Astrocyte (in vitro differentiated cells and primary cell): ENCODE data around the gene COL12A1. TPM values are rescaled to one million over a fixed set of nuclear protein-coding genes. Genes with fewer than 3 reads are reported as not detected.
A peak's percentile ranks its signal among the peaks of the same experiment; 100 is the strongest.

Experiments used
- DNase-seq: peaks from one replicate; pipeline ENCODE4 v3.0.0-alpha.2; 2010; ENCODE audit warnings: low read depth
- FAIRE-seq: peaks from 2 replicates; lab custom pipeline; 2011; peaks lifted over from hg19 to GRCh38; lab: Jason Lieb, UNC
- H2AFZ ChIP-seq: 2 replicates; pipeline ENCODE4 v1.6.0; 2012; ENCODE audit warnings: low read depth, low read length, inconsistent platforms
- H3K27ac ChIP-seq: 2 replicates; pipeline ENCODE4 v1.5.1; 2011; ENCODE audit warnings: low read depth, low read length, inconsistent platforms
- H3K27me3 ChIP-seq: 2 replicates; pipeline ENCODE4 v1.6.0; 2011; ENCODE audit warnings: low read length, inconsistent platforms; ENCODE audit not compliant: insufficient read depth
- H3K36me3 ChIP-seq: 2 replicates; pipeline ENCODE4 v1.5.1; 2011; ENCODE audit warnings: low read length, inconsistent platforms; ENCODE audit not compliant: insufficient read depth
- H3K4me1 ChIP-seq: 2 replicates; pipeline ENCODE4 v1.5.1; 2011; ENCODE audit warnings: low read length, inconsistent platforms; ENCODE audit not compliant: insufficient read depth
- H3K4me2 ChIP-seq: 2 replicates; pipeline ENCODE4 v1.6.0; 2012; ENCODE audit warnings: low read length, inconsistent platforms
- H3K4me3 ChIP-seq: 2 replicates; pipeline ENCODE4 v1.5.1; 2011; ENCODE audit warnings: low read depth, mild to moderate bottlenecking, low read length, inconsistent platforms; ENCODE audit not compliant: insufficient read depth
- H3K79me2 ChIP-seq: 2 replicates; pipeline ENCODE4 v1.6.0; 2012; ENCODE audit warnings: mild to moderate bottlenecking, low read length, inconsistent platforms; ENCODE audit not compliant: insufficient read depth
- H3K9ac ChIP-seq: 2 replicates; pipeline ENCODE4 v1.6.0; 2012; ENCODE audit warnings: mild to moderate bottlenecking, low read length, inconsistent platforms
- H3K9me3 ChIP-seq: 2 replicates; pipeline ENCODE4 v1.5.1; 2012; ENCODE audit warnings: low read depth, mild to moderate bottlenecking, low read length, inconsistent platforms; ENCODE audit not compliant: insufficient read depth
- H4K20me1 ChIP-seq: 2 replicates; pipeline ENCODE4 v1.6.0; 2012; ENCODE audit warnings: low read length, inconsistent platforms; ENCODE audit not compliant: insufficient read depth
- H3K27ac Mint-ChIP-seq: one replicate; pipeline ENCODE4 v1.8.0; 2021; ENCODE audit warnings: mild to moderate bottlenecking, mixed read lengths; ENCODE audit not compliant: unreplicated experiment
- H3K27me3 Mint-ChIP-seq: one replicate; pipeline ENCODE4 v1.8.0; 2021; ENCODE audit warnings: low read depth, mixed read lengths; ENCODE audit not compliant: unreplicated experiment
- H3K36me3 Mint-ChIP-seq: one replicate; pipeline ENCODE4 v1.8.0; 2021; ENCODE audit warnings: low read depth, mixed read lengths; ENCODE audit not compliant: unreplicated experiment
- H3K4me1 Mint-ChIP-seq: one replicate; pipeline ENCODE4 v1.8.0; 2021; ENCODE audit warnings: low read depth, mixed read lengths; ENCODE audit not compliant: unreplicated experiment
- H3K4me3 Mint-ChIP-seq: one replicate; pipeline ENCODE4 v1.8.0; 2021; ENCODE audit warnings: mild to moderate bottlenecking, moderate library complexity, mixed read lengths; ENCODE audit not compliant: unreplicated experiment
- H3K9me3 Mint-ChIP-seq: one replicate; pipeline ENCODE4 v1.8.0; 2021; ENCODE audit warnings: mild to moderate bottlenecking, mixed read lengths; ENCODE audit not compliant: unreplicated experiment
- CTCF ChIP-seq: IDR thresholded peaks from 2 replicates; pipeline ENCODE4 v1.5.1; 2011; ENCODE audit warnings: low read depth, mild to moderate bottlenecking, inconsistent platforms, low read length, moderate library complexity; ENCODE audit not compliant: insufficient read depth
- EZH2 ChIP-seq: IDR thresholded peaks from 2 replicates; pipeline ENCODE4 v1.6.1; 2012; ENCODE audit warnings: mild to moderate bottlenecking, low read length, inconsistent platforms; ENCODE audit not compliant: insufficient read depth
- total RNA-seq: library from RNA; stranded (reverse); gene quantifications from 2 replicates; pipeline ENCODE4 v1.2.1, GENCODE V29; 2021

Gene COL12A1
- total RNA-seq, 1 donor from 2014 or later = 106 TPM

- no peaks in the 10 kb centered on the region for H3K27me3 Mint-ChIP-seq
Observed at GRCh38 chr6:75106426-75106825, 99.4 kb downstream of the COL12A1 start.

GRCh38 chr6:75103431-75103830, 102.4 kb downstream of the COL12A1 start:
- Histone ChIP-seq H3K9me3 (no peaks in the 10 kb centered on the region), H3K27me3 (no peaks in the 10 kb centered on the region), H3K27ac (no peak overlapping the region), H2AFZ (no peak overlapping the region), H3K9ac (no peak overlapping the region), H3K4me2 (no peak overlapping the region), H3K4me3 (no peak overlapping the region), H3K4me1 (peaks cover 24% of the 10 kb centered on the region), H3K36me3 (peaks cover 20% of the 10 kb centered on the region), H3K79me2 (no peaks in the 10 kb centered on the region), H4K20me1 (no peaks in the 10 kb centered on the region)
- Mint-ChIP-seq H3K9me3 (no peaks in the 10 kb centered on the region), H3K27ac (no peak overlapping the region), H3K4me3 (no peak overlapping the region), H3K4me1 (peaks cover 15% of the 10 kb centered on the region), H3K36me3 (peaks cover 8% of the 10 kb centered on the region), H3K27me3 (no peaks in the 10 kb centered on the region)
- no peak for FAIRE-seq
- no peak for DNase-seq
- TF ChIP-seq EZH2 = no peak
- TF ChIP-seq CTCF = no peak

More at GRCh38 chr6:75106426-75106825, 99.4 kb downstream of the COL12A1 start:
- H4K20me1 ChIP-seq = no peaks in the 10 kb centered on the region
- H3K9ac ChIP-seq = no peak overlapping the region
- Mint-ChIP-seq H3K36me3 (peaks cover 4% of the 10 kb centered on the region), H3K4me1 (peaks cover 1% of the 10 kb centered on the region), H3K9me3 (no peaks in the 10 kb centered on the region), H3K27ac (no peak overlapping the region), H3K4me3 (no peak overlapping the region)
- H3K27me3 ChIP-seq = no peaks in the 10 kb centered on the region
- H3K79me2 ChIP-seq = no peaks in the 10 kb centered on the region
- DNase-seq (no peak), FAIRE-seq (no peak)
- H3K36me3 ChIP-seq = peaks cover 21% of the 10 kb centered on the region
- no peak overlapping the region for H3K27ac ChIP-seq
- no peak for TF ChIP-seq EZH2
- TF ChIP-seq CTCF = no peak
- peaks cover 11% of the 10 kb centered on the region for H3K4me1 ChIP-seq
- H3K4me2 ChIP-seq = no peak overlapping the region
- no peak overlapping the region for H3K4me3 ChIP-seq
- no peaks in the 10 kb centered on the region for H3K9me3 ChIP-seq
- H2AFZ ChIP-seq = no peak overlapping the region

GRCh38 chr6:75102301-75102700, 103.6 kb downstream of the COL12A1 start:
- Mint-ChIP-seq H3K27ac (no peak overlapping the region), H3K9me3 (no peaks in the 10 kb centered on the region), H3K4me1 (peaks cover 15% of the 10 kb centered on the region), H3K36me3 (peaks cover 7% of the 10 kb centered on the region), H3K27me3 (no peaks in the 10 kb centered on the region), H3K4me3 (no peak overlapping the region)
- FAIRE-seq (no peak), DNase-seq (peak; percentile 58)
- Histone ChIP-seq H3K9me3 (no peaks in the 10 kb centered on the region), H3K4me1 (peaks cover 27% of the 10 kb centered on the region), H4K20me1 (no peaks in the 10 kb centered on the region), H2AFZ (no peak overlapping the region), H3K4me2 (peak overlapping the region; percentile 34), H3K27me3 (no peaks in the 10 kb centered on the region), H3K9ac (peak overlapping the region; percentile 35), H3K79me2 (no peaks in the 10 kb centered on the region), H3K4me3 (no peak overlapping the region), H3K36me3 (peaks cover 14% of the 10 kb centered on the region), H3K27ac (peak overlapping the region; percentile 74)
- TF ChIP-seq CTCF (no peak), EZH2 (no peak)
